DLD1 (cell line): ENCODE measurements around the gene AFF2.

Source experiments
- in situ Hi-C: cut with HindIII; loops from 2 replicates; pipeline ENCODE4 v1.10.0; 2017; ENCODE audit warnings: low sequenced_read_pairs

The AFF2 gene

GRCh38 chrX:148991502-148991901 is 491.1 kb downstream of the AFF2 start:
- in situ Hi-C loops: no loop called here

GRCh38 chrX:148995661-148996060 is 495.2 kb downstream of the AFF2 start:
- in situ Hi-C loops: no loop called here

- in situ Hi-C loops: no loop called here
These were observed 501.9 kb downstream of the AFF2 start for GRCh38 chrX:149002320-149002719.

GRCh38 chrX:149003863-149004660 is 503.6 kb downstream of the AFF2 start:
- in situ Hi-C loops: no loop called here

- in situ Hi-C loops: no loop called here
These were observed 504.5 kb downstream of the AFF2 start for GRCh38 chrX:149004936-149005335.

GRCh38 chrX:149006235-149006634 is 505.8 kb downstream of the AFF2 start:
- in situ Hi-C loops: no loop called here

GRCh38 chrX:149007423-149007822 is 507.0 kb downstream of the AFF2 start:
- in situ Hi-C loops: no loop called here

GRCh38 chrX:149010013-149010852 is 509.8 kb downstream of the AFF2 start:
- in situ Hi-C loops: no loop called here

GRCh38 chrX:149010853-149011224 is 510.4 kb downstream of the AFF2 start:
- in situ Hi-C loops: no loop called here

GRCh38 chrX:149013081-149013480 is 512.7 kb downstream of the AFF2 start:
- in situ Hi-C loops: no loop called here

GRCh38 chrX:149021159-149021558 is 520.7 kb downstream of the AFF2 start:
- in situ Hi-C loops: no loop called here

GRCh38 chrX:149022485-149022884 is 522.1 kb downstream of the AFF2 start:
- in situ Hi-C loops: no loop called here

GRCh38 chrX:149032449-149032848 is 532.0 kb downstream of the AFF2 start:
- in situ Hi-C loops: no loop called here

GRCh38 chrX:149036086-149036485 is 535.7 kb downstream of the AFF2 start:
- in situ Hi-C loops: no loop called here

GRCh38 chrX:149037281-149037870 is 537.0 kb downstream of the AFF2 start:
- in situ Hi-C loops: no loop called here

- in situ Hi-C loops: no loop called here
These were observed 538.6 kb downstream of the AFF2 start for GRCh38 chrX:149039057-149039456.

- in situ Hi-C loops: no loop called here
These were observed 540.6 kb downstream of the AFF2 start for GRCh38 chrX:149040873-149041535.

- in situ Hi-C loops: no loop called here
These were observed 543.0 kb downstream of the AFF2 start for GRCh38 chrX:149043401-149043800.

- in situ Hi-C loops: no loop called here
These were observed 544.1 kb downstream of the AFF2 start for GRCh38 chrX:149044471-149044870.

GRCh38 chrX:149045645-149046210 is 545.3 kb downstream of the AFF2 start:
- in situ Hi-C loops: no loop called here
